HCT116 (cell line): Measurements from ENCODE around the gene CRB1.

Experiments
- EZH2 ChIP-seq: fragments of 200-600 bp; sonication (generic); IDR thresholded peaks from 2 replicates; pipeline ENCODE4 v1.6.1; 2017; ENCODE audit warnings: antibody characterized with exemption, mixed run types
- POLR2A ChIP-seq: IDR thresholded peaks from 2 replicates; pipeline ENCODE4 v1.7.0; 2011; ENCODE audit warnings: borderline replicate concordance; ENCODE audit not compliant: insufficient read depth, insufficient read length; ENCODE audit errors: extremely low read depth
- SIN3A ChIP-seq: IDR thresholded peaks from 2 replicates; pipeline ENCODE4 v1.6.1; 2012; ENCODE audit warnings: low read depth

GRCh38 chr1:197284325-197284724 lies 16.3 kb downstream of the CRB1 start:
- no peak for TF ChIP-seq POLR2A
- TF ChIP-seq SIN3A = no peak
- no peak for TF ChIP-seq EZH2
